ENCODE measurements around the gene ATG7. TPM values are rescaled to one million over a fixed set of nuclear protein-coding genes. Genes with fewer than 3 reads are reported as not detected.

The ATG7 gene
- polyA plus RNA-seq, 2 of the 4 experiments (the other 2 are of a cell fraction): 27.2 to 41.2 TPM

- TF ChIP-seq NFE2L2 (conservative IDR thresholded peaks at IDR 0.05; ENCODE audit: low read length): no peak
- no peak overlapping the region for H3K27ac ChIP-seq
- no peak for FAIRE-seq
- H3K4me2 ChIP-seq: no peak overlapping the region
- CTCF ChIA-PET: interaction anchor here (0.7 to 2.0 kb wide), 7 partner anchors 11 to 228 kb away, joined by 3 to 11 read pairs (median 3); no protein-coding TSS in a partner anchor
- no peak for DNase-seq (ENCODE audit: low read depth in 1 of 2, low spot score in 1 of 2)
- ATAC-seq: no peak
- H3K9me3 ChIP-seq: no peaks in the 10 kb centered on the region
- H3K4me3 ChIP-seq: no peak overlapping the region
- peaks cover 10% of the 10 kb centered on the region for H3K4me1 ChIP-seq
- WGBS (ENCODE audit: missing lambda C conversion rate): 94% methylated on average over 16 of the region's 16 CpGs
- POLR2A ChIA-PET: no interaction called here
Measured at GRCh38 chr3:11563159-11563864, 291.1 kb downstream of the ATG7 start.

DNA sequence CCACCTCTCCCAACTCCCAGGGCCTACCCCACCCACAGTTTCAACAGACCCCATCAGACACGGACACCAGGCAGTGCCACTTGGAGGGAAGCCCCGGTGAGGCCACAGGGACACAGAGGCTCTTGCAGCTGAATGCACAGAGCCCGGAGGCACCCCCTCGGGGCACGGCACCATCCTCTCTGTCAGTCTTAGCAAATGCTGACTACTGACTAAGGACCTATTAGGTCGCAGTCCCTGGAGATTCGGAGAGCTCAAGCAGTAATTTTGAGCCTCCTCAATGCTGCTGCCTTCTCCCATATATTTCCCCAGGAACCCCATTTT is 291.6 kb downstream of the ATG7 start:
- CTCF ChIA-PET: interaction anchor here (1.4 to 2.0 kb wide), 4 partner anchors 36 to 229 kb away, joined by 3 to 11 read pairs (median 4); no protein-coding TSS in a partner anchor
- DNase-seq (ENCODE audit: low read depth in 1 of 2, low spot score in 1 of 2) (no peak), ATAC-seq (no peak), FAIRE-seq (no peak)
- POLR2A ChIA-PET: no interaction called here
- no peak overlapping the region for H3K4me2 ChIP-seq
- no peak overlapping the region for H3K27ac ChIP-seq
- H3K9me3 ChIP-seq: no peaks in the 10 kb centered on the region
- no peak overlapping the region for H3K4me3 ChIP-seq
- 95% methylated on average over 7 of the region's 7 CpGs for WGBS (ENCODE audit: missing lambda C conversion rate)
- H3K4me1 ChIP-seq: peaks cover 15% of the 10 kb centered on the region
- TF ChIP-seq RFX5 (IDR thresholded peaks at IDR 0.05) (no peak), NR3C1 (IDR thresholded peaks at IDR 0.05) (no peak), SMC3 (IDR thresholded peaks at IDR 0.05) (no peak), POLR2AphosphoS2 (conservative IDR thresholded peaks at IDR 0.05; ENCODE audit: low read length) (no peak), BHLHE40 (IDR thresholded peaks at IDR 0.05; ENCODE audit: low read depth, low read length) (no peak), MAFK (IDR thresholded peaks at IDR 0.05; ENCODE audit: partially characterized antibody) (no peak), CEBPB (IDR thresholded peaks at IDR 0.05) (no peak), JUN (IDR thresholded peaks at IDR 0.05) (no peak)
- TF ChIP-seq, protein P1, sequence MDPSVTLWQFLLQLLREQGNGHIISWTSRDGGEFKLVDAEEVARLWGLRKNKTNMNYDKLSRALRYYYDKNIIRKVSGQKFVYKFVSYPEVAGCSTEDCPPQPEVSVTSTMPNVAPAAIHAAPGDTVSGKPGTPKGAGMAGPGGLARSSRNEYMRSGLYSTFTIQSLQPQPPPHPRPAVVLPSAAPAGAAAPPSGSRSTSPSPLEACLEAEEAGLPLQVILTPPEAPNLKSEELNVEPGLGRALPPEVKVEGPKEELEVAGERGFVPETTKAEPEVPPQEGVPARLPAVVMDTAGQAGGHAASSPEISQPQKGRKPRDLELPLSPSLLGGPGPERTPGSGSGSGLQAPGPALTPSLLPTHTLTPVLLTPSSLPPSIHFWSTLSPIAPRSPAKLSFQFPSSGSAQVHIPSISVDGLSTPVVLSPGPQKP (IDR thresholded peaks at IDR 0.05; ENCODE audit: low read depth, low read length): no peak

- DNase-seq (ENCODE audit: low read depth in 1 of 2, low spot score in 1 of 2) (no peak), ATAC-seq (no peak), FAIRE-seq (no peak)
- WGBS (ENCODE audit: missing lambda C conversion rate): 100% methylated on average over 5 of the region's 19 CpGs
- ChIA-PET POLR2A (no interaction called here), CTCF (interaction anchor here (1.5 to 1.6 kb wide), 2 partner anchors 35 to 185 kb away, joined by 3 to 11 read pairs; no protein-coding TSS in a partner anchor)
- H3K4me2 ChIP-seq: no peak overlapping the region
- H3K27ac ChIP-seq: no peak overlapping the region
- H3K4me3 ChIP-seq: no peak overlapping the region
- no peaks in the 10 kb centered on the region for H3K9me3 ChIP-seq
- H3K4me1 ChIP-seq: peaks cover 22% of the 10 kb centered on the region
- TF ChIP-seq FOSB (CRISPR knock-in tag; IDR thresholded peaks at IDR 0.05): no peak
- TF ChIP-seq REST (IDR thresholded peaks at IDR 0.05): no peak
- TF ChIP-seq HOXB13 (CRISPR knock-in tag; IDR thresholded peaks at IDR 0.05; ENCODE audit: low read depth): no peak
- TF ChIP-seq EP300 (IDR thresholded peaks at IDR 0.05): no peak
- TF ChIP-seq, protein P2, sequence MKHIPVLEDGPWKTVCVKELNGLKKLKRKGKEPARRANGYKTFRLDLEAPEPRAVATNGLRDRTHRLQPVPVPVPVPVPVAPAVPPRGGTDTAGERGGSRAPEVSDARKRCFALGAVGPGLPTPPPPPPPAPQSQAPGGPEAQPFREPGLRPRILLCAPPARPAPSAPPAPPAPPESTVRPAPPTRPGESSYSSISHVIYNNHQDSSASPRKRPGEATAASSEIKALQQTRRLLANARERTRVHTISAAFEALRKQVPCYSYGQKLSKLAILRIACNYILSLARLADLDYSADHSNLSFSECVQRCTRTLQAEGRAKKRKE (CRISPR knock-in tag; IDR thresholded peaks at IDR 0.05; ENCODE audit: low read depth): no peak
- TF ChIP-seq MAZ (IDR thresholded peaks at IDR 0.05; ENCODE audit: borderline replicate concordance, low read depth, low read length): no peak
- TF ChIP-seq POLR2AphosphoS2 (conservative IDR thresholded peaks at IDR 0.05; ENCODE audit: low read length): no peak
- TF ChIP-seq, protein P3, sequence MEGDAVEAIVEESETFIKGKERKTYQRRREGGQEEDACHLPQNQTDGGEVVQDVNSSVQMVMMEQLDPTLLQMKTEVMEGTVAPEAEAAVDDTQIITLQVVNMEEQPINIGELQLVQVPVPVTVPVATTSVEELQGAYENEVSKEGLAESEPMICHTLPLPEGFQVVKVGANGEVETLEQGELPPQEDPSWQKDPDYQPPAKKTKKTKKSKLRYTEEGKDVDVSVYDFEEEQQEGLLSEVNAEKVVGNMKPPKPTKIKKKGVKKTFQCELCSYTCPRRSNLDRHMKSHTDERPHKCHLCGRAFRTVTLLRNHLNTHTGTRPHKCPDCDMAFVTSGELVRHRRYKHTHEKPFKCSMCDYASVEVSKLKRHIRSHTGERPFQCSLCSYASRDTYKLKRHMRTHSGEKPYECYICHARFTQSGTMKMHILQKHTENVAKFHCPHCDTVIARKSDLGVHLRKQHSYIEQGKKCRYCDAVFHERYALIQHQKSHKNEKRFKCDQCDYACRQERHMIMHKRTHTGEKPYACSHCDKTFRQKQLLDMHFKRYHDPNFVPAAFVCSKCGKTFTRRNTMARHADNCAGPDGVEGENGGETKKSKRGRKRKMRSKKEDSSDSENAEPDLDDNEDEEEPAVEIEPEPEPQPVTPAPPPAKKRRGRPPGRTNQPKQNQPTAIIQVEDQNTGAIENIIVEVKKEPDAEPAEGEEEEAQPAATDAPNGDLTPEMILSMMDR (IDR thresholded peaks at IDR 0.05): no peak
- TF ChIP-seq ZC3H11A (IDR thresholded peaks at IDR 0.05): no peak
- TF ChIP-seq KDM1A (IDR thresholded peaks at IDR 0.05; ENCODE audit: low read depth): no peak
- no peak for TF ChIP-seq PBX3 (IDR thresholded peaks at IDR 0.05)
- no peak for TF ChIP-seq RARB (CRISPR knock-in tag; IDR thresholded peaks at IDR 0.05)
- TF ChIP-seq CBX2 (IDR thresholded peaks at IDR 0.05; ENCODE audit: borderline replicate concordance, low read depth): no peak
- TF ChIP-seq FOXS1 (CRISPR knock-in tag; IDR thresholded peaks at IDR 0.05): no peak
- TF ChIP-seq BHLHE40 (IDR thresholded peaks at IDR 0.05; ENCODE audit: low read depth, low read length): no peak
- no peak for TF ChIP-seq GATA3 (IDR thresholded peaks at IDR 0.05; ENCODE audit: borderline replicate concordance)
- no peak for TF ChIP-seq HOXA7 (CRISPR knock-in tag; IDR thresholded peaks at IDR 0.05)
- TF ChIP-seq CHD2 (IDR thresholded peaks at IDR 0.05; ENCODE audit: low read length, partially characterized antibody): no peak
Measured at GRCh38 chr3:11564577-11565001, 292.4 kb downstream of the ATG7 start.

Data from A549 (cell line).